NCI-H748 (cell line): Measurements from ENCODE around the gene METTL15.
"Not testable (repeated sequence)": the region's sequence is repeated elsewhere in the genome, so short reads cannot be mapped to it uniquely, and the experiment has no call there.

ENCODE experiments used
- DNase-seq: peaks from one replicate; lab custom pipeline; 2025; ENCODE audit not compliant: unreplicated experiment; lab: John Stamatoyannopoulos, UW

The METTL15 gene

GRCh38 chr11:28176351-28176750, 68.2 kb downstream of the METTL15 start:
- no peak for DNase-seq

- no peak for DNase-seq
These were observed 87.3 kb downstream of the METTL15 start for GRCh38 chr11:28195449-28195848.

GRCh38 chr11:28209906-28210305, 101.7 kb downstream of the METTL15 start:
- no peak for DNase-seq

- not testable (repeated sequence) for DNase-seq
These were observed 113.9 kb downstream of the METTL15 start for GRCh38 chr11:28222063-28222462.

GRCh38 chr11:28223577-28223976, 115.4 kb downstream of the METTL15 start:
- no peak for DNase-seq

- DNase-seq = no peak
These were observed 115.8 kb downstream of the METTL15 start for GRCh38 chr11:28223994-28224393.

GRCh38 chr11:28227460-28227859, 119.3 kb downstream of the METTL15 start:
- DNase-seq = no peak

GRCh38 chr11:28228196-28228895, 120.2 kb downstream of the METTL15 start:
- no peak for DNase-seq

GRCh38 chr11:28231475-28231874, 123.3 kb downstream of the METTL15 start:
- no peak for DNase-seq

- DNase-seq = no peak
These were observed 124.5 kb downstream of the METTL15 start for GRCh38 chr11:28232649-28233048.

GRCh38 chr11:28241760-28242159, 133.6 kb downstream of the METTL15 start:
- DNase-seq = no peak

- DNase-seq = no peak
These were observed 134.4 kb downstream of the METTL15 start for GRCh38 chr11:28242596-28242995.

GRCh38 chr11:28243061-28243460, 134.9 kb downstream of the METTL15 start:
- no peak for DNase-seq

- no peak for DNase-seq
These were observed 135.4 kb downstream of the METTL15 start for GRCh38 chr11:28243581-28243980.

GRCh38 chr11:28245131-28245530, 136.9 kb downstream of the METTL15 start:
- DNase-seq = no peak

- no peak for DNase-seq
These were observed 142.0 kb downstream of the METTL15 start for GRCh38 chr11:28250192-28250591.

- DNase-seq = no peak
These were observed 143.1 kb downstream of the METTL15 start for GRCh38 chr11:28251257-28251656.

- no peak for DNase-seq
These were observed 149.6 kb downstream of the METTL15 start for GRCh38 chr11:28257761-28258160.

- DNase-seq = no peak
These were observed 151.1 kb downstream of the METTL15 start for GRCh38 chr11:28259177-28259843.

- DNase-seq = no peak
These were observed 160.7 kb downstream of the METTL15 start for GRCh38 chr11:28268925-28269324.

GRCh38 chr11:28269586-28269985, 161.4 kb downstream of the METTL15 start:
- DNase-seq = no peak

- DNase-seq = not testable (repeated sequence)
These were observed 164.1 kb downstream of the METTL15 start for GRCh38 chr11:28272247-28272646.

GRCh38 chr11:28274216-28274615, 166.0 kb downstream of the METTL15 start:
- no peak for DNase-seq
